ENCODE data around the gene NTSR2. TPM values are rescaled to one million over a fixed set of nuclear protein-coding genes. Genes with fewer than 3 reads are reported as not detected.

The NTSR2 gene
- total RNA-seq, 2 experiments from 2014 or later = not detected

- Mint-ChIP-seq H3K4me3 (no peak overlapping the region), H3K36me3 (no peaks in the 10 kb centered on the region), H3K4me1 (peaks cover 4% of the 10 kb centered on the region), H3K27ac (no peak overlapping the region), H3K9me3 (no peaks in the 10 kb centered on the region), H3K27me3 (no peaks in the 10 kb centered on the region)
- no peak for DNase-seq
These were observed 35.7 kb upstream of the NTSR2 start for GRCh38 chr2:11705711-11706110.

GRCh38 chr2:11705063-11705462 is 35.1 kb upstream of the NTSR2 start:
- Mint-ChIP-seq H3K36me3 (no peaks in the 10 kb centered on the region), H3K9me3 (no peaks in the 10 kb centered on the region), H3K27me3 (no peaks in the 10 kb centered on the region), H3K4me1 (peaks cover 4% of the 10 kb centered on the region), H3K4me3 (no peak overlapping the region), H3K27ac (no peak overlapping the region)
- DNase-seq = no peak

DNA sequence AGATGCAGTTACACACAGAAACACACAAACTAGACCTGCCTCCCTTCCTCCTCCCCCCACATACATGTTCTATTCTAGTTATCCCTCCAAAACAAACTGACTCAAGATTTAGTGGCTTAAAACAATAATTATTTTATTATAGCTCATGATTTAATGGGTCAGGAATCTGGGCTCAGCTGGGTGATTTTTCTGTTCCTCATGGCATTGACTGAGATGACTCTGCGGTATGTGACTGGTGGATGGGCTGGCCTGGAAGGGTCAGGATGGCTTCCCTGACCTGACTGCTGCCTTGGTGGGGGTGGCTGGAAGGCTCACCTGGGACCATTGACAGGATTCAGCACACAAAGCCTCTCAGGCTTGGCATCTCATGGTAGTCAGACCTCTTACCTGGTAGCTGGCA is 33.7 kb upstream of the NTSR2 start:
- Mint-ChIP-seq H3K36me3 (no peaks in the 10 kb centered on the region), H3K4me1 (peaks cover 4% of the 10 kb centered on the region), H3K27me3 (no peaks in the 10 kb centered on the region), H3K9me3 (no peaks in the 10 kb centered on the region), H3K4me3 (no peak overlapping the region), H3K27ac (no peak overlapping the region)
- DNase-seq = no peak

DNA sequence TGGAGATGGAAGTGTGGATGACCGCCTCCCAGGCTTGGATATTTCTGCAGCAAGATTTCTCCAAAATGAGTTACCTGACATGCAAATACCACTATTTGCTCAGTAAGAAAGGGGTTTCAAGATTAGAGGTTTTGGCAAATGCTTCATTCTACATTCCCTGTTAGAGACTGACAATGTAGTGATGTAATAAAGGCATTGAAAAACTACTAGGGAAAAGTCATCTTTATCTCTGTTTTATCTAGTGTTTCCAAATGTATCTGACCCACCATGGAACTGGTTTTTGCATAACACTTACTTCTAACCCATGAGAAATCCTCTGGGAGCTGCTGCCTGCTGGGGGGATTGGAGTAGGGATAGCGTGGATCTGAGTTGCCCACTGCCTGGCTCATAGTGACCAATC is 33.0 kb upstream of the NTSR2 start:
- Mint-ChIP-seq H3K4me1 (peaks cover 4% of the 10 kb centered on the region), H3K27ac (no peak overlapping the region), H3K36me3 (no peaks in the 10 kb centered on the region), H3K4me3 (no peak overlapping the region), H3K27me3 (no peaks in the 10 kb centered on the region), H3K9me3 (no peaks in the 10 kb centered on the region)
- no peak for DNase-seq

- no peak overlapping the region for H3K4me3 Mint-ChIP-seq
- H3K27me3 Mint-ChIP-seq = no peaks in the 10 kb centered on the region
- H3K36me3 Mint-ChIP-seq = no peaks in the 10 kb centered on the region
- H3K9me3 Mint-ChIP-seq = no peaks in the 10 kb centered on the region
- peaks cover 4% of the 10 kb centered on the region for H3K4me1 Mint-ChIP-seq
- H3K27ac Mint-ChIP-seq = no peak overlapping the region
- DNase-seq = no peak
These were observed 31.8 kb upstream of the NTSR2 start for GRCh38 chr2:11701751-11702301.

DNA sequence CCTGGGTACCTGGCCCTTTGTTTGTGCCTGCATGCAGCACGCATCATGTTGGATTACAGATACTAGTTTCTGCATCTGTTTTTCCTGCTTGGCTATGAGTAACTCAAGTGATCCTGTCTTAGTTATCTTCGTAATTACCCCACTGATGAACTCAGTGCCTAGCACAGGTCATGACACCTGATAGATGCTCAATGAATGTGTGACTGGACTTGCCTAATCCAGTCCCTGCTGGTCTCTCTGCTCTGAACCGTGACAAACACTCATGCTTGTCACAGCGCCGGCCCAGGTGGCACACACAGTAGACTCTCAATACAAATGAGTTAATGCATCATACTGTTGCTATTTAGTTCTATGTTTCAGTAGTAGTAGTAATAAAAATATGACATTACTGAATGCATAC is 31.2 kb upstream of the NTSR2 start:
- Mint-ChIP-seq H3K27me3 (no peaks in the 10 kb centered on the region), H3K9me3 (no peaks in the 10 kb centered on the region), H3K36me3 (no peaks in the 10 kb centered on the region), H3K4me3 (no peak overlapping the region), H3K27ac (no peak overlapping the region), H3K4me1 (peaks cover 4% of the 10 kb centered on the region)
- DNase-seq = no peak

DNA sequence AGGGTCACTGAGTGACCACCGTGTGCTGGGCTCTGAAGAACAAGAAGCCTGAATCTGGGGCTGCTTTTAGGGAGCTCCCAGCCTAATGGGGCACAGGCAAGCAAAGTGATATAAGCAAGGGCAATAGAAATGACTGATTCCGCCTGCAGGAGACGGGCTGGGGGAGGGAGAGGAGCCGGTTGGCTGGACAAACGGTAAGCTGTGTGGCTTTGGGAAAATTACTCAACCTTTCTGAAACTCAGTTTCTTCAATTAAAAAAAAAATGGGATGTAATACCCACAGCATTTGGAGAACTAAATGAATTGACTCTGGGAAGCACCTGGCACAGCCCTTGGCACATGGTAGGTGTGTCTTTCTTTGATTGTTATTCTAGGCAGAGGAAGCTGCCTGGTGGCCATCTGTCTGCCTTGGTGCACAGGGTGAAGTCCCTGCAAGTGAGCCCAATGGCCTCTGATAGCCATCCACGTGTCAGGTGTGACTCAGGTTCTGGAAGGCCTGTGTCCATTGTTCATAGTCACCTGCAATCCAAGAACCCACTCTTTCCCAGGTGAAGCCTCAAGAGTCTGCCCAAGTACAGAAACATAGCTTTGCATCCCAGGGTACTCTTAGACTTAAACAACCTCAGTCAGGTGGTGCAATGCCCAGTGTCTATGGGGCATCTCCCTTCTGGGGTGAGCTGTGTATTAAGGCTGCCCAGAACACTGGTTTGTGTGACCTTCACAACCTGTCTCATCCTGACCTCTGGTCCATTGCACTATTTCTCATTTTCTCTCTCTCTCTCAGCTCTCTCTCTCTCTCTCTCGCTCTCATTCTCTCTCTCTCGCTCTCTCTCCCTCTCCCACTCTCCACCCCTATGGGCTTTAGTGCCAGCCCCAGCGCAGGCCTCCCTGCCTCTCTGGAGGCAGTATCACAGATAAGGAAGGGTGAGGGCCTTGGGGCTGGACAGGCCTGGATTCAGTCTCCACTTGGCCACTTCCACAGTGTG is 30.0 kb upstream of the NTSR2 start:
- H3K27ac Mint-ChIP-seq = no peak overlapping the region
- H3K36me3 Mint-ChIP-seq = no peaks in the 10 kb centered on the region
- H3K27me3 Mint-ChIP-seq = peaks cover 4% of the 10 kb centered on the region
- H3K4me3 Mint-ChIP-seq = no peak overlapping the region
- DNase-seq = no peak
- peaks cover 2% of the 10 kb centered on the region for H3K4me1 Mint-ChIP-seq
- no peaks in the 10 kb centered on the region for H3K9me3 Mint-ChIP-seq

DNA sequence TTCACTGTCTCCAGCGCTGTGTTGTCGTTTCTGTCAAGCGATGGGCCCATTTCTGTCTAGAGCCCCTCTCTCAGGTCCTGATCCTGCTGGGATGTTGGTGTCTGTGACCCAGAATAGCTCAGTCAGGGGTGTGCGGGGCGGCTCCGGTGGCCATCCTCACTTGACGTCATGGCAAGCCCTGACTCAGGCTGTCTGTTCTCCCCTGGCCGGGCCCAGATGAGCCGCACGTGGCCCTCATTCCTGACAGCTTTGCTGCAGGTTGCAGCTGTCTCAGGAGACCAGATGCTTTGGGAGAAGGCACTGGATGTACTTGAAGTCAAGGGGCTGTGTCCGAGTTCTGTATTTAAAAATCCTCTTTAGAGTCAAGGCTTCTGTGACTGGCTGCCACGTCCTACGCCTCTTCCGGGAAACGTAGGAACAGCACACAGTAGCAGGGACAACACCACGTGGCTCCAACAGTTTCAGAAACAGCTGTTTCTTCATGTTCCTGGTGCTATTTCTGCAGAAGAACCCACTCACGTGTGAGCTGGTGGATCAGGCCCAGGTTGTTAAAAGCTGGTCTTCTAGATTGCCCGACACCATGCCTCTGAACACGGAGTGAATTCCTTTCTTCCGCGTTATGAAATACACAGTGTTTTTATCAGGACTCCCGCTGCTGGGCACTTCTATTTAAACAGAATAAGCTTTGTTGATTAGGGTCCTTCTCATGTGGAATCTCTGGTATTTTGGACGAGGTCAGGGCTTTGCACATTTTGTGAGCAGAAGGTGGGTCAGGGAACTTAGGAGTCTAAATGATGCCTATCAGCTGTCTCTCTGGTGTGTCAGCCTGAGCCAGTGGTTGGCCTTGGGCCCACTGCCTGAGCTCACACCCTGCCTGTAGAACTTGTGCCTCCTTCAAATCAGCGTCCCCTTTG is 28.3 kb upstream of the NTSR2 start:
- H3K4me1 Mint-ChIP-seq = peaks cover 2% of the 10 kb centered on the region
- H3K4me3 Mint-ChIP-seq = no peak overlapping the region
- peaks cover 4% of the 10 kb centered on the region for H3K27me3 Mint-ChIP-seq
- no peak for DNase-seq
- H3K36me3 Mint-ChIP-seq = no peaks in the 10 kb centered on the region
- H3K27ac Mint-ChIP-seq = no peak overlapping the region
- H3K9me3 Mint-ChIP-seq = no peaks in the 10 kb centered on the region

- H3K9me3 Mint-ChIP-seq = no peaks in the 10 kb centered on the region
- no peak overlapping the region for H3K4me3 Mint-ChIP-seq
- no peaks in the 10 kb centered on the region for H3K36me3 Mint-ChIP-seq
- no peak overlapping the region for H3K27ac Mint-ChIP-seq
- DNase-seq = no peak
- H3K4me1 Mint-ChIP-seq = peaks cover 2% of the 10 kb centered on the region
- H3K27me3 Mint-ChIP-seq = peaks cover 4% of the 10 kb centered on the region
These were observed 27.3 kb upstream of the NTSR2 start for GRCh38 chr2:11697103-11697871.

DNA sequence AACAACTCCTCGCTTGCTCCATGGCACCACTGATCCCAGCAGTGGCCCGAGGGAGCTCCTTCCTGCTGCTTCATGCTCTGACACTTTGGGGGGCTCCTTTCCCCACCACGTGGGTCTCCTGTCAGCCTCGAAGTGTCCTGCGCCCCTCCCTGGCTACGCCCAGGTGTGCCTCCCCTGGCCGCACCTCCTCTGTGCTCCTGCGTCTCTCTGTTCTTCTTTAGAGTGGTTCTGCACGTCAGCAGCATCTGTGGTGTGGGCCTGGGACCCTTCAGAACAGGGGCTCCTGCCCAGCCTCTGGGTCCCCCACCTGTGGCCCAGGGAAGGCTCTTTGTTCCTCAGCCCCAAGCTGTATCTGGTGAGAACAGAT is 26.7 kb upstream of the NTSR2 start:
- Mint-ChIP-seq H3K27me3 (peaks cover 4% of the 10 kb centered on the region), H3K9me3 (no peaks in the 10 kb centered on the region), H3K36me3 (no peaks in the 10 kb centered on the region), H3K4me3 (no peak overlapping the region), H3K4me1 (peaks cover 2% of the 10 kb centered on the region), H3K27ac (no peak overlapping the region)
- no peak for DNase-seq

- no peaks in the 10 kb centered on the region for H3K9me3 Mint-ChIP-seq
- no peak for DNase-seq
- peaks cover 2% of the 10 kb centered on the region for H3K4me1 Mint-ChIP-seq
- no peaks in the 10 kb centered on the region for H3K36me3 Mint-ChIP-seq
- H3K27ac Mint-ChIP-seq = no peak overlapping the region
- no peak overlapping the region for H3K4me3 Mint-ChIP-seq
- peaks cover 4% of the 10 kb centered on the region for H3K27me3 Mint-ChIP-seq
These were observed 25.6 kb upstream of the NTSR2 start for GRCh38 chr2:11695576-11695975.

DNA sequence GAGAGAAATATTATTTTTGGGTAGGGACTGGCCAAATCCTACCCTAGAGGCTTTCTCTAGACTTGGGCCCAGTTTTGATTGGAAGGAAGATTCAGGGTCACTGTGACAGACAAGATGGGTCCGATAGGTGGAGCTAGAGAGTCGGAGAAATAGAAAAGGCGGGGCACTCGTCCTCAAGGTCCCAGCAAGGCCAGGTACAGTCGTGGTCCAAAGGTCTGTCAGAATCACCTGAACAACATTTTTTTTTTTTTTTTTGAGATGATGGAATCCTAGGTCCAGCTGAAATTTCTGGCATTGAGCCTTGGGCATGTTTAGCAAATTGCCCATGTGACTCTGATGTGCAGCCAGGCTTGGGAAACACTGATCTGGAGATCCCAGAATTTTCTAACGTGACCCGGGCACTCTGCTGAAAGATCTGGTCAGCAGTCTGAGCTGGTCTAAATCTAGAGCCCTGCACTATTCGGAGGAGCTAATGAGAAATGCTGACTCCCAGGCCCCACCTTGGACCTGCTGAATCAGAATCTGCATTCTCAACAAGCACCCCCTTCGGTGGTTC is 23.0 kb upstream of the NTSR2 start:
- peak; percentile 55 for DNase-seq
- H3K9me3 Mint-ChIP-seq = no peaks in the 10 kb centered on the region
- H3K27ac Mint-ChIP-seq = no peak overlapping the region
- H3K36me3 Mint-ChIP-seq = no peaks in the 10 kb centered on the region
- peaks cover 10% of the 10 kb centered on the region for H3K4me1 Mint-ChIP-seq
- H3K27me3 Mint-ChIP-seq = peaks cover 4% of the 10 kb centered on the region
- no peak overlapping the region for H3K4me3 Mint-ChIP-seq

GRCh38 chr2:11691076-11691660 is 21.2 kb upstream of the NTSR2 start:
- H3K4me3 Mint-ChIP-seq = no peak overlapping the region
- H3K36me3 Mint-ChIP-seq = no peaks in the 10 kb centered on the region
- DNase-seq = no peak
- peaks cover 12% of the 10 kb centered on the region for H3K4me1 Mint-ChIP-seq
- H3K27ac Mint-ChIP-seq = no peak overlapping the region
- peaks cover 7% of the 10 kb centered on the region for H3K27me3 Mint-ChIP-seq
- H3K9me3 Mint-ChIP-seq = no peaks in the 10 kb centered on the region

All from activated naive CD8-positive, alpha-beta T cell treated with anti-CD3 and anti-CD28 coated beads for 36 hours (primary cell).